ENCODE measurements around the gene TRHDE.

Gene TRHDE

GRCh38 chr12:72610342-72610741 is 338.2 kb downstream of the TRHDE start:
- no peak for TF ChIP-seq CTCF (IDR thresholded peaks at IDR 0.05; ENCODE audit: borderline replicate concordance, insufficient read depth, low read depth, low read length)
- H3K4me3 ChIP-seq (ENCODE audit: low read depth, low read length), result no peak overlapping the region

GRCh38 chr12:72610854-72611358 is 338.7 kb downstream of the TRHDE start:
- H3K4me3 ChIP-seq (ENCODE audit: low read depth, low read length), result no peak overlapping the region
- no peak for TF ChIP-seq CTCF (IDR thresholded peaks at IDR 0.05; ENCODE audit: borderline replicate concordance, insufficient read depth, low read depth, low read length)

- H3K4me3 ChIP-seq (ENCODE audit: low read depth, low read length), result no peak overlapping the region
- no peak for TF ChIP-seq CTCF (IDR thresholded peaks at IDR 0.05; ENCODE audit: borderline replicate concordance, insufficient read depth, low read depth, low read length)
Observed at GRCh38 chr12:72612171-72612570, 340.0 kb downstream of the TRHDE start.

DNA sequence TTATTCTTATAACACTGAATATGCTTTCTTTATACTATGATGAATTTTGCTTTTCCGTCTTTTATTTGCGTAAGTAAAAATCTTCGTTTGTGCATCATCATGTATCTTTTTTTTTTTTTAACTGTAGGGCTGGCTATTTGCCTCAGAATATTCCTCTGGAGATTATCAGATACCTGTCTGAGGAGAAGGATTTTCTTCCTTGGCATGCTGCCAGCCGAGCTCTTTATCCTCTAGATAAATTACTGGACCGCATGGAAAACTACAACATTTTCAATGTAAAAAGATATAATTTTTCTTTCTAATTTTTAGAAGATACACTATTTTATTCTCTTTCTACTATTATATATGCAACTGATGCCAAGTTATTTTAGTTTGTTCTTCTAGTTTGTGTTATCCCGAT is 346.6 kb downstream of the TRHDE start:
- no peak for TF ChIP-seq CTCF (IDR thresholded peaks at IDR 0.05; ENCODE audit: borderline replicate concordance, insufficient read depth, low read depth, low read length)

DNA sequence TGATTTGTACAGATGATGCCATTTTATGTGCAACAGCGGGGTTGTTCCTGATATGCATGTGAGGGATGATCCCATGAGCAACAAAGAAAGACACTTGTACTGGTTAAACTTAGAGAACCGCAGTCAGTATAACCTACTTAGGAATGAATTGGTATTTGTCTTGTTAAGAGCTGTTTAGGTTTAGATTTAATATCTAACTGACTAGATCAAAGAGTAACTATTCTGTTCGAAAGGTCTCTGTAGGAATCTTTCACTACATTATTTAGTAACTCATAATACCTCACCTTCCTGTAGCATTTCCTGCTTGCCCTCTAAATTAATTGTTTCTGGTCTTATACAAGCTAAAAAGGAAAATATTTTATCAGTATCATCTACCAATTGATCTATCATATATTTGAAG is 350.4 kb downstream of the TRHDE start:
- H3K4me3 ChIP-seq (ENCODE audit: low read depth, low read length), result no peak overlapping the region
- TF ChIP-seq CTCF (IDR thresholded peaks at IDR 0.05; ENCODE audit: borderline replicate concordance, insufficient read depth, low read depth, low read length), result no peak

More for the DNA sequence above, 346.6 kb downstream of the TRHDE start:
- no peak overlapping the region for H3K4me3 ChIP-seq (ENCODE audit: low read depth, low read length)

GRCh38 chr12:72631926-72632685 is 359.9 kb downstream of the TRHDE start:
- no peak overlapping the region for H3K4me3 ChIP-seq (ENCODE audit: low read depth, low read length)
- TF ChIP-seq CTCF (IDR thresholded peaks at IDR 0.05; ENCODE audit: borderline replicate concordance, insufficient read depth, low read depth, low read length), result no peak

DNA sequence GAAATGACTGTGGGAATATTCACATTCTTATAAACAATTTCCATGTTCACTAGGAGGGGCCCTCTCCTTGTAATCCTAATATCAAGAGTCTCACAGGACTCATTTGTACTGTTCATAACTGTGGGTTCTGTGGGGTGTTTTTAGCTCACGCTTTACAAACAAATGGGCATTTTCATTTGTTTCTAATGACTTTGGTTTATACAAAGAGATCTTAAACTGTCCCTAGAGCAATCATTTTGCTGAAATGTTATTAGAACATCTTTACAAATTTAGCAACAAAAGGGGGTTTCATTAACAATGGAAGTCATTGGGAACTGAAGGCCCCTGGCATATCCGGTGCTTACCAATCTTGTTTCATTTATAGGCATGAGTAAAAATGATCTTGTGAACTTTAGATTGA is 370.5 kb downstream of the TRHDE start:
- no peak for TF ChIP-seq CTCF (IDR thresholded peaks at IDR 0.05; ENCODE audit: borderline replicate concordance, insufficient read depth, low read depth, low read length)
- no peak overlapping the region for H3K4me3 ChIP-seq (ENCODE audit: low read depth, low read length)

Measured in GM12875 (cell line).